Body of pancreas (tissue), 4 donors: ENCODE measurements around the gene ANKRD45. TPM values are rescaled to one million over a fixed set of nuclear protein-coding genes. Genes with fewer than 3 reads are reported as not detected.

Source experiments
- ATAC-seq: fragments of 150-250 bp; one replicate; pipeline ENCODE4 v1.9.1; 2016
- DNase-seq, 4 donors: peaks; one replicate each; pipeline ENCODE4 v3.0.0-alpha.2; 2019
- H3K27ac ChIP-seq, 4 donors: fragments of 200-600 bp; sonication (generic); 1 replicate in 3 of 4; 2 replicates in 1 of 4; pipeline versions ENCODE4 v1.5.1 to v1.6.1; 2016 to 2019; ENCODE audit warnings: mild to moderate bottlenecking in 1 of 4, mixed read lengths in 1 of 4, moderate library complexity in 1 of 4
- H3K27me3 ChIP-seq, 2 donors: fragments of 200-600 bp; sonication (generic); one replicate each; pipeline ENCODE4 v1.6.0; 2016; ENCODE audit warnings: mild to moderate bottlenecking in 1 of 2
- H3K36me3 ChIP-seq, 2 donors: fragments of 200-600 bp; sonication (generic); replicated peaks in 1 of 2; 2 replicates each; pipeline ENCODE4 v1.5.1; 2016; ENCODE audit warnings: low read depth in 2 of 2; ENCODE audit not compliant: insufficient read depth in 1 of 2
- H3K4me1 ChIP-seq: fragments of 200-600 bp; sonication (generic); one replicate; pipeline ENCODE4 v1.6.0; 2016
- H3K4me3 ChIP-seq, 2 donors: fragments of 200-600 bp; sonication (generic); 1 replicate in 1 of 2; 2 replicates in 1 of 2; pipeline ENCODE4 v1.5.1; 2016 to 2019
- H3K9me3 ChIP-seq, 3 donors: fragments of 200-600 bp; sonication (generic); 1 replicate in 2 of 3; 2 replicates in 1 of 3; pipeline ENCODE4 v1.5.1; 2016
- POLR2A ChIP-seq, 3 donors: fragments of 450-650 bp; IDR thresholded peaks; one replicate each; pipeline ENCODE4 v1.6.1; 2016; ENCODE audit warnings: antibody characterized with exemption in 3 of 3, mild to moderate bottlenecking in 2 of 3
- WGBS, 2 donors: methylation state at CpG; one replicate each; pipeline ENCODE4 v1.1.5; 2017; 5-methylcytosine and 5-hydroxymethylcytosine counted together
- intact Hi-C: fragments of 100-400 bp; cut with DNase I; formaldehyde crosslinking; loops from one replicate; pipeline ENCODE4 v1.15.1; 2023
- total RNA-seq, 2 donors: library from RNA; depleted of rRNA; stranded (reverse); fragments of >200 nt; gene quantifications; one replicate each; pipeline ENCODE4 v1.1.0, GENCODE V29; 2016
- TF ChIP-seq, protein P1 (sequence below), 7 experiments: fragments of 450-650 bp in 4 of 7; fragments of 200-600 bp in 3 of 7; sonication (generic) in 3 of 7; IDR thresholded peaks; one replicate each; pipeline ENCODE4 v1.5.1; 2016 to 2019; ENCODE audit warnings: antibody characterized with exemption in 7 of 7

Gene ANKRD45
- total RNA-seq, 2 donors from 2014 or later = 0.26 TPM; not detected in 1

DNA sequence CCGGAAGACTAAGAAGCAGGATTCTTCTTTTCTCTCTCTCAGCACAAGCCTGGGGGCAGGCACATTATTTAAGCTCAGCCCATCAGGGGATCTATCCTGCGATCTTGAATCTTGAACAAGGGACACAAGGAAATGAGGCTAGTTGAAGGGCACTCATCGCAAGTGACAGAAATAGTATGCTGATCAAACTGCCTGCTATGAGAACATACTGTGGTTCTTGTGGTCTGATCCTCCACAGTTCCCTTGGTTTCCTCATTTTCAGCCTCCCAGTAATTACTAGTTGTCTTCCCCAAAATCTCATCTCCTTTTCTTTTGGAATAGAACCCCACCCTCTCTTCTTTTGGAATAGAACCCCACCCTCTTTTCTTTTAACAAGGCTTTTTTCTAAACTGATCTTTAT is 6.5 kb downstream of the ANKRD45 start:
- H3K27ac ChIP-seq = no peak overlapping the region
- intact Hi-C loops = no loop called here
- DNase-seq = no peak
- no peaks in the 10 kb centered on the region for H3K27me3 ChIP-seq
- 70 to 81% methylated on average over 3 of the region's 3 CpGs for WGBS, 2 donors
- H3K36me3 ChIP-seq = no peaks in the 10 kb centered on the region
- no peaks in the 10 kb centered on the region for H3K9me3 ChIP-seq
- ATAC-seq = no peak
- TF ChIP-seq, protein P1, sequence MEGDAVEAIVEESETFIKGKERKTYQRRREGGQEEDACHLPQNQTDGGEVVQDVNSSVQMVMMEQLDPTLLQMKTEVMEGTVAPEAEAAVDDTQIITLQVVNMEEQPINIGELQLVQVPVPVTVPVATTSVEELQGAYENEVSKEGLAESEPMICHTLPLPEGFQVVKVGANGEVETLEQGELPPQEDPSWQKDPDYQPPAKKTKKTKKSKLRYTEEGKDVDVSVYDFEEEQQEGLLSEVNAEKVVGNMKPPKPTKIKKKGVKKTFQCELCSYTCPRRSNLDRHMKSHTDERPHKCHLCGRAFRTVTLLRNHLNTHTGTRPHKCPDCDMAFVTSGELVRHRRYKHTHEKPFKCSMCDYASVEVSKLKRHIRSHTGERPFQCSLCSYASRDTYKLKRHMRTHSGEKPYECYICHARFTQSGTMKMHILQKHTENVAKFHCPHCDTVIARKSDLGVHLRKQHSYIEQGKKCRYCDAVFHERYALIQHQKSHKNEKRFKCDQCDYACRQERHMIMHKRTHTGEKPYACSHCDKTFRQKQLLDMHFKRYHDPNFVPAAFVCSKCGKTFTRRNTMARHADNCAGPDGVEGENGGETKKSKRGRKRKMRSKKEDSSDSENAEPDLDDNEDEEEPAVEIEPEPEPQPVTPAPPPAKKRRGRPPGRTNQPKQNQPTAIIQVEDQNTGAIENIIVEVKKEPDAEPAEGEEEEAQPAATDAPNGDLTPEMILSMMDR (IDR thresholded peaks at IDR 0.05) = no peak
- no peak for TF ChIP-seq POLR2A (IDR thresholded peaks at IDR 0.05)
- H3K4me3 ChIP-seq = no peak overlapping the region
- no peaks in the 10 kb centered on the region for H3K4me1 ChIP-seq

DNA sequence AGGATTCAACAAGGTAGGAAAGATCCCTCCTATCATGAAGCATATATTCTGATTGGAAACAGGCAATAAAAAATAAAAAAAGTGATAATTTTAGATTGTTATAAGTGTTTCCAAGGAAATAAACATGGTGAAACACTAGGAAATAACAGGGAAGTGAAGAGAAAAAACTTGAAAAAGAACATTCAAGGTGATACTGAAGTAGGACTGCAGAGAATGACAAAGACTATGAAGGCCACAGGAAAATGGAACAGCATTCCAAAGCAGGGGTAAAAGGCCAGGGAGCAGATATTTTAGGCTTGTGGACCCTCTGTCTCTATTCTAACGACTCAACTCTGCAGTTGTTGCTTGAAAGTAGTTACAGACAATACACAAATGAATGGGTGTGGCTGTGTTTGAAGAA is 7.9 kb downstream of the ANKRD45 start:
- no peaks in the 10 kb centered on the region for H3K4me1 ChIP-seq
- H3K4me3 ChIP-seq = no peak overlapping the region
- ATAC-seq = no peak
- no peaks in the 10 kb centered on the region for H3K27me3 ChIP-seq
- no peak for DNase-seq
- H3K9me3 ChIP-seq = no peaks in the 10 kb centered on the region
- intact Hi-C loops = no loop called here
- H3K27ac ChIP-seq = no peak overlapping the region
- TF ChIP-seq POLR2A (IDR thresholded peaks at IDR 0.05) = no peak
- TF ChIP-seq, protein P1 (IDR thresholded peaks at IDR 0.05) = no peak
- 19 to 36% methylated on average over 1 of the region's 1 CpG for WGBS, 2 donors
- H3K36me3 ChIP-seq = no peaks in the 10 kb centered on the region

DNA sequence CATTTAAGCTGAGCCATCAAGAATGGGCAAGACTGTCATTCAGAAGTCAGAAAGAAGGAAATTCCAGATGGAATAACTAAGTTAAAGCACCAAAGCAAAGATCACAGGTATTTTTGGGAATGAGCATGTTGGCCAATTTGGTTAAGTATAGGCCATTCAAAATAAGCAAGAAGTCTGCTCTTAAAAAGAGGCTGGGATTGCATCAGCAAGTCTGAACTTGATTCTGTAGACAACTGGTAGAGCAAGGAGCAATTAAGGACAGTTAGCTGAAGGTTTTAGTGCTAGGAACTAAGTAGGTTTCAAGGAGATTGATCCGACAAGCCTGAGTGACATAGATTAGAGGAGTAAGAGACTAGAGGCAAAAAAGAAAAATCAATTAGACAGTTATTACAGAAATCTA is 8.4 kb downstream of the ANKRD45 start:
- H3K27ac ChIP-seq = no peak overlapping the region
- no peak for TF ChIP-seq POLR2A (IDR thresholded peaks at IDR 0.05)
- TF ChIP-seq, protein P1 (IDR thresholded peaks at IDR 0.05) = no peak
- no peaks in the 10 kb centered on the region for H3K4me1 ChIP-seq
- DNase-seq = no peak
- H3K4me3 ChIP-seq = no peak overlapping the region
- no peaks in the 10 kb centered on the region for H3K9me3 ChIP-seq
- WGBS, 2 donors = 83 to 90% methylated on average over 1 of the region's 1 CpG
- no peaks in the 10 kb centered on the region for H3K27me3 ChIP-seq
- no peaks in the 10 kb centered on the region for H3K36me3 ChIP-seq
- ATAC-seq = no peak
- intact Hi-C loops = no loop called here

DNA sequence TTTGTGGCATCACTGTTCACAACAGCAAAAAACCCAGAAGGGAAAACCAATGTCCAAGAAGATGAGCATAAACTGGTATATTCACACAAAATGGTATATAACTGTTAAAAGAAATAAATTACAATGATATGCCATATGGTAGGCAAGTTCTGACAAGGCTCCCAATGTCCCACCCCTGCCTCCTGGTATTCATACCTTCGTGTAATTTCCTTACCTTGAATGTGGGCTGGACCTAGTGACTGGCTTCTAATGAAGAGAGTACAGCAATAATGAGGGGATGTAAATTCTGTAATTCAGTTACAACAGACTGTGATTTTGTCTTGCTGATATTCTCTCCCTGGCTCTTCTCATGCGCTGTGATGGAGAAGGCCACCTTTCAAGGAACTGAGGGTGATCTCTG is 9.3 kb downstream of the ANKRD45 start:
- Histone ChIP-seq H3K27ac (no peak overlapping the region), H3K27me3 (no peaks in the 10 kb centered on the region), H3K9me3 (no peaks in the 10 kb centered on the region), H3K4me1 (no peaks in the 10 kb centered on the region), H3K4me3 (no peak overlapping the region), H3K36me3 (no peaks in the 10 kb centered on the region)
- no peak for TF ChIP-seq POLR2A (IDR thresholded peaks at IDR 0.05)
- TF ChIP-seq, protein P1 (IDR thresholded peaks at IDR 0.05) = no peak
- intact Hi-C loops = no loop called here
- DNase-seq (no peak), ATAC-seq (no peak)
- 85% methylated on average over 2 of the region's 2 CpGs for WGBS, 2 donors

DNA sequence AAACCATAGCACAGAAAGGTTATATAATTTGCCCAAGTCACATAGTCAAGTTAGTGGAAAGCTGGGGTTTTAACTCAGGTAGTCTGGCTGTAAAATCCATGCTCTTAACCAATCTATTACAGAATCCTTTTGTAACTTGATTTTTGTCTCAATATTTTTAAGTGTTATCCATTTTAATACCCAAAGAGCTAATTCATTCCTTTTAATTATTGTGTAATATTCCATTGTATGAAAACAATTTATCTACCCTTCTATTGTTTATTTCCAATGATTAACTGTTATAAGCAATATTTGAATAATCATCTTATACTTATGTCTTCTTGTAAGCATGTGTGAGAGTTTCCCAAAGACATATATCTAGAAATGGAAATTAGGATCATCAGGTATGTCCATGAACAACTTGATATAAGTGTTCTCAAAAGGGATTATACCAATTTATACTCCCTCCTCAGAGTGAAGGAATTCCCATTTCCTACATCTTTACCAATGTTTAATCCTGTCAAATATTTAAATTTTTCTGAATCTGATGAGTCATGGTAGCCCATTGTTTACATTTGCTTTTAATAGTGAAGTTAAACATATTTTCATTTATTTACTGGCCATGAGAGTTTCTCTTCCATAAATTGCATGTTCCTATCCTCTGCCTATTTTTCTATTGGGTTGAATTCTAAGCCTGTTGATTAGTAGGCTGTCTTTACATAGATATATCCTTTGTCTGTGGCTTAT is 20.6 kb downstream of the ANKRD45 start:
- no peak for DNase-seq
- no peaks in the 10 kb centered on the region for H3K36me3 ChIP-seq
- no peaks in the 10 kb centered on the region for H3K27me3 ChIP-seq
- H3K4me1 ChIP-seq = no peaks in the 10 kb centered on the region
- no peak for ATAC-seq
- no peaks in the 10 kb centered on the region for H3K9me3 ChIP-seq
- no peak overlapping the region for H3K27ac ChIP-seq
- intact Hi-C loops = no loop called here
- H3K4me3 ChIP-seq = no peak overlapping the region
- TF ChIP-seq, protein P1 (IDR thresholded peaks at IDR 0.05) = no peak
- TF ChIP-seq POLR2A (IDR thresholded peaks at IDR 0.05) = no peak
